H9 (cell line): ENCODE measurements around the gene DPP3. TPM values are rescaled to one million over a fixed set of nuclear protein-coding genes. Genes with fewer than 3 reads are reported as not detected.

Experiments used
- DNase-seq: peaks from one replicate; pipeline ENCODE4 v3.0.0-alpha.2; 2017
- H2AFZ ChIP-seq: one replicate; pipeline ENCODE4 v1.6.1; 2013; ENCODE audit warnings: mild to moderate bottlenecking, low read length, control low read depth, moderate library complexity
- H2AK5ac ChIP-seq: 2 replicates; pipeline ENCODE4 v1.6.1; 2013; ENCODE audit warnings: low read length, control low read depth, mixed read lengths; ENCODE audit not compliant: insufficient read length
- H2BK120ac ChIP-seq: one replicate; pipeline ENCODE4 v1.6.1; 2013; ENCODE audit warnings: low read depth, mild to moderate bottlenecking, low read length, control low read depth, inconsistent platforms; ENCODE audit not compliant: poor library complexity, severe bottlenecking
- H2BK12ac ChIP-seq: 2 replicates; pipeline ENCODE4 v1.6.1; 2013; ENCODE audit warnings: low read length, control low read depth, mixed read lengths, low read depth; ENCODE audit not compliant: insufficient read length
- H2BK15ac ChIP-seq: 2 replicates; pipeline ENCODE4 v1.6.1; 2013; ENCODE audit warnings: low read depth, low read length, control low read depth
- H2BK20ac ChIP-seq: one replicate; pipeline ENCODE4 v1.6.1; 2013; ENCODE audit warnings: low read depth, mild to moderate bottlenecking, low read length, control low read depth, inconsistent platforms; ENCODE audit not compliant: poor library complexity, severe bottlenecking
- H2BK5ac ChIP-seq: 2 replicates; pipeline ENCODE4 v1.6.1; 2013; ENCODE audit warnings: low read length, control low read depth, mixed read lengths; ENCODE audit not compliant: insufficient read length
- H3K14ac ChIP-seq: 2 replicates; pipeline ENCODE4 v1.6.1; 2013; ENCODE audit warnings: low read length, control low read depth; ENCODE audit not compliant: insufficient read depth
- H3K18ac ChIP-seq: 2 replicates; pipeline ENCODE4 v1.6.1; 2013; ENCODE audit warnings: low read depth, mild to moderate bottlenecking, mixed read lengths, low read length, control low read depth; ENCODE audit not compliant: insufficient read length
- H3K23ac ChIP-seq: 2 replicates; pipeline ENCODE4 v1.6.1; 2013; ENCODE audit warnings: low read length, control low read depth, mixed read lengths, low read depth; ENCODE audit not compliant: insufficient read length
- H3K23me2 ChIP-seq: 2 replicates; pipeline ENCODE4 v1.6.1; 2013; ENCODE audit warnings: low read depth, mild to moderate bottlenecking, mixed read lengths, low read length, control low read depth; ENCODE audit not compliant: insufficient read length, poor library complexity, severe bottlenecking
- H3K27ac ChIP-seq: 2 replicates; pipeline ENCODE4 v1.5.1; 2013; ENCODE audit warnings: low read length, control low read depth, mixed read lengths, low read depth; ENCODE audit not compliant: insufficient read length
- H3K27me3 ChIP-seq: 2 replicates; pipeline ENCODE4 v1.6.1; 2013; ENCODE audit warnings: low read length, control low read depth, inconsistent platforms; ENCODE audit not compliant: insufficient read depth
- H3K4ac ChIP-seq: 2 replicates; pipeline ENCODE4 v1.6.1; 2013; ENCODE audit warnings: low read depth, mild to moderate bottlenecking, control low read depth, inconsistent platforms, low read length, moderate library complexity
- H3K4me1 ChIP-seq: 2 replicates; pipeline ENCODE4 v1.6.1; 2013; ENCODE audit warnings: low read length, control low read depth, inconsistent platforms; ENCODE audit not compliant: insufficient read depth
- H3K4me2 ChIP-seq: 2 replicates; pipeline ENCODE4 v1.6.1; 2013; ENCODE audit warnings: low read length, control low read depth, mixed read lengths; ENCODE audit not compliant: insufficient read length, insufficient read depth
- H3K56ac ChIP-seq: 2 replicates; pipeline ENCODE4 v1.6.1; 2013; ENCODE audit warnings: low read depth, mild to moderate bottlenecking, mixed read lengths, low read length, control low read depth; ENCODE audit not compliant: insufficient read length
- H3K79me1 ChIP-seq: 2 replicates; pipeline ENCODE4 v1.6.1; 2013; ENCODE audit warnings: low read depth, mild to moderate bottlenecking, moderate library complexity, low read length, control low read depth, inconsistent platforms; ENCODE audit not compliant: insufficient read depth, poor library complexity, severe bottlenecking
- H3K79me2 ChIP-seq: 2 replicates; pipeline ENCODE4 v1.6.1; 2013; ENCODE audit warnings: low read length, control low read depth, inconsistent platforms; ENCODE audit not compliant: insufficient read depth
- H3K9ac ChIP-seq: 2 replicates; pipeline ENCODE4 v1.6.1; 2013; ENCODE audit warnings: low read length, control low read depth, mixed read lengths; ENCODE audit not compliant: insufficient read length; ENCODE audit errors: extremely low read depth
- H3K9me3 ChIP-seq: one replicate; pipeline ENCODE4 v1.6.1; 2013; ENCODE audit warnings: low read depth, low read length, inconsistent platforms; ENCODE audit not compliant: control insufficient read depth
- H3T11ph ChIP-seq: one replicate; pipeline ENCODE4 v1.6.1; 2013; ENCODE audit warnings: mild to moderate bottlenecking, low read length, control low read depth, inconsistent platforms
- H4K20me1 ChIP-seq: one replicate; pipeline ENCODE4 v1.6.1; 2013; ENCODE audit not compliant: control insufficient read depth, insufficient read length, insufficient read depth
- H4K5ac ChIP-seq: 2 replicates; pipeline ENCODE4 v1.6.1; 2013; ENCODE audit warnings: low read depth, mild to moderate bottlenecking, mixed read lengths, low read length, control low read depth; ENCODE audit not compliant: insufficient read length
- H4K8ac ChIP-seq: replicated peaks from 2 replicates; pipeline ENCODE4 v1.6.1; 2013; ENCODE audit warnings: low read length, control low read depth, mixed read lengths, low read depth; ENCODE audit not compliant: insufficient read length
- H4K91ac ChIP-seq: 2 replicates; pipeline ENCODE4 v1.6.1; 2013; ENCODE audit warnings: low read depth, mild to moderate bottlenecking, moderate library complexity, mixed read lengths, low read length, control low read depth; ENCODE audit not compliant: insufficient read length
- H3K27ac Mint-ChIP-seq, 3 experiments: 2 replicates in 2 of 3; 3 replicates in 1 of 3; pipeline ENCODE4 v1.8.0; 2020 to 2021; ENCODE audit warnings: mixed read lengths in 3 of 3, mild to moderate bottlenecking in 1 of 3, moderate library complexity in 1 of 3
- H3K27me3 Mint-ChIP-seq: 2 replicates; pipeline ENCODE4 v1.8.0; 2021; ENCODE audit warnings: low read depth, mild to moderate bottlenecking, moderate library complexity, mixed read lengths
- H3K36me3 Mint-ChIP-seq, 3 experiments: 2 replicates in 2 of 3; 3 replicates in 1 of 3; pipeline ENCODE4 v1.8.0; 2020 to 2021; ENCODE audit warnings: low read depth in 3 of 3, mixed read lengths in 3 of 3; ENCODE audit not compliant: insufficient read depth in 1 of 3
- H3K4me1 Mint-ChIP-seq, 2 experiments: 2 replicates each; pipeline ENCODE4 v1.8.0; 2020; ENCODE audit warnings: mixed read lengths in 2 of 2
- H3K4me3 Mint-ChIP-seq, 2 experiments: 2 replicates in 1 of 2; 3 replicates in 1 of 2; pipeline ENCODE4 v1.8.0; 2020 to 2021; ENCODE audit warnings: mild to moderate bottlenecking in 2 of 2, mixed read lengths in 2 of 2, moderate library complexity in 1 of 2
- H3K9me3 Mint-ChIP-seq, 2 experiments: 2 replicates in 1 of 2; 3 replicates in 1 of 2; pipeline ENCODE4 v1.8.0; 2020; ENCODE audit warnings: mild to moderate bottlenecking in 2 of 2, mixed read lengths in 2 of 2, moderate library complexity in 1 of 2
- WGBS: extraction: QIAGEN DNeasy Blood & Tissue Kit; methylation state at CpG from one replicate; pipeline ENCODE4 v1.1.7; 2013; ENCODE audit warnings: missing lambda C conversion rate, low lambda C conversion rate, mixed read lengths; ENCODE audit not compliant: insufficient read length; ENCODE audit errors: extremely low coverage; 5-methylcytosine and 5-hydroxymethylcytosine counted together
- total RNA-seq: library from RNA; stranded (reverse); gene quantifications from 2 replicates; pipeline ENCODE4 v1.2.1, GENCODE V29; 2021
- TF ChIP-seq, protein P1 (sequence below): fragments of 200-600 bp; sonication (generic); conservative IDR thresholded peaks from 3 replicates; pipeline ENCODE4 v1.8.0; 2021; ENCODE audit warnings: antibody characterized with exemption, mild to moderate bottlenecking

Gene DPP3
- total RNA-seq, 1 experiment from 2014 or later = 85.3 TPM

DNA sequence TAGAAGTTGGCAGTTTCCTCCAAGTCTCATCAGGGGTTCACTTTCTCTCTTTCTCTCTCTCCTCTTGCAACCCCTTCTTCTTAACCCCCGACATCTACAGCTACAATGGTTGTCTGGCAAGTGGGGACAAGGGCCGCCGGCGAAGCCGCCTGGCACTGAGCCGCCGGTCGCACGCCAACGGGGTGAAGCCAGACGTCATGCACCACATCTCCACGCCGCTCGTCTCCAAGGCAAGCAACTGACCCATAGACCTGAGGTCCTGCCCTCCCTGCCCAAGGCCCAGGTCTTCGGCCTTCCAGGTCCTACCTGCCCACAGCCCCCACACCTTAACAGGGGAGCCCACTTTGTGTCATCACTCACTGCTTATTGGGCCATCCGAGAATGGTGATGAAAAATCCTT lies 9.1 kb upstream of the DPP3 start:
- H3K4me2 ChIP-seq = no peak overlapping the region
- no peak overlapping the region for H2BK20ac ChIP-seq
- no peak overlapping the region for H3K23ac ChIP-seq
- peak overlapping the region in 1 of 3 experiments; percentile 65; a peak in 1 of 7 replicates for H3K27ac Mint-ChIP-seq
- no peak overlapping the region for H2BK12ac ChIP-seq
- H3K9ac ChIP-seq = no peak overlapping the region
- H3K4me1 Mint-ChIP-seq = peaks cover 14 to 26% of the 10 kb centered on the region in 2 experiments
- DNase-seq = no peak
- no peak overlapping the region for H2AFZ ChIP-seq
- H4K5ac ChIP-seq = no peak overlapping the region
- H3T11ph ChIP-seq = no peak overlapping the region
- no peak overlapping the region for H3K27ac ChIP-seq
- H3K36me3 Mint-ChIP-seq = peaks cover 3 to 30% (median 23%) of the 10 kb centered on the region in 3 experiments; a peak in 5 of 7 replicates
- H3K23me2 ChIP-seq = peaks cover 2% of the 10 kb centered on the region
- no peak overlapping the region for H4K91ac ChIP-seq
- no peaks in the 10 kb centered on the region for H3K79me2 ChIP-seq
- no peak overlapping the region for H3K14ac ChIP-seq
- H3K56ac ChIP-seq = no peak overlapping the region
- H3K4me1 ChIP-seq = no peaks in the 10 kb centered on the region
- no peak overlapping the region for H3K4me3 Mint-ChIP-seq
- no peak overlapping the region for H4K8ac ChIP-seq
- H3K4ac ChIP-seq = no peak overlapping the region
- no peak overlapping the region for H2BK15ac ChIP-seq
- H3K27me3 Mint-ChIP-seq = peaks cover 3% of the 10 kb centered on the region
- H2BK5ac ChIP-seq = no peak overlapping the region
- H4K20me1 ChIP-seq = no peaks in the 10 kb centered on the region
- no peaks in the 10 kb centered on the region for H3K27me3 ChIP-seq
- TF ChIP-seq, protein P1, sequence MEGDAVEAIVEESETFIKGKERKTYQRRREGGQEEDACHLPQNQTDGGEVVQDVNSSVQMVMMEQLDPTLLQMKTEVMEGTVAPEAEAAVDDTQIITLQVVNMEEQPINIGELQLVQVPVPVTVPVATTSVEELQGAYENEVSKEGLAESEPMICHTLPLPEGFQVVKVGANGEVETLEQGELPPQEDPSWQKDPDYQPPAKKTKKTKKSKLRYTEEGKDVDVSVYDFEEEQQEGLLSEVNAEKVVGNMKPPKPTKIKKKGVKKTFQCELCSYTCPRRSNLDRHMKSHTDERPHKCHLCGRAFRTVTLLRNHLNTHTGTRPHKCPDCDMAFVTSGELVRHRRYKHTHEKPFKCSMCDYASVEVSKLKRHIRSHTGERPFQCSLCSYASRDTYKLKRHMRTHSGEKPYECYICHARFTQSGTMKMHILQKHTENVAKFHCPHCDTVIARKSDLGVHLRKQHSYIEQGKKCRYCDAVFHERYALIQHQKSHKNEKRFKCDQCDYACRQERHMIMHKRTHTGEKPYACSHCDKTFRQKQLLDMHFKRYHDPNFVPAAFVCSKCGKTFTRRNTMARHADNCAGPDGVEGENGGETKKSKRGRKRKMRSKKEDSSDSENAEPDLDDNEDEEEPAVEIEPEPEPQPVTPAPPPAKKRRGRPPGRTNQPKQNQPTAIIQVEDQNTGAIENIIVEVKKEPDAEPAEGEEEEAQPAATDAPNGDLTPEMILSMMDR = no peak
- no peaks in the 10 kb centered on the region for H3K9me3 Mint-ChIP-seq
- H3K79me1 ChIP-seq = no peaks in the 10 kb centered on the region
- WGBS = no CpG with 5 or more reads among the region's 16 CpGs
- no peaks in the 10 kb centered on the region for H3K9me3 ChIP-seq
- no peak overlapping the region for H2BK120ac ChIP-seq
- no peak overlapping the region for H2AK5ac ChIP-seq
- H3K18ac ChIP-seq = no peak overlapping the region
